Activated T-helper 1 cell treated with anti-CD3 and anti-CD28 coated beads, Interleukin-12 subunit alpha, Interleukin-12 subunit beta, Interleukin-2, Interleukin-4 antibody, amounts not matched to agents 30 ng/mL and 10 ng/mL and 1 ng/mL, durations not matched to agents 14 hours and 24 hours and 36 hours (primary cell): ENCODE results near the gene APBB2. TPM values are rescaled to one million over a fixed set of nuclear protein-coding genes. Genes with fewer than 3 reads are reported as not detected.
"Not testable (repeated sequence)": the region's sequence is repeated elsewhere in the genome, so short reads cannot be mapped to it uniquely, and the experiment has no call there.

Experiments used
- DNase-seq: peaks from one replicate; pipeline ENCODE4 v3.0.0; 2021; ENCODE audit warnings: low spot score
- H3K27ac Mint-ChIP-seq: one replicate; pipeline ENCODE4 v1.8.0; 2021; ENCODE audit warnings: mild to moderate bottlenecking, mixed read lengths
- H3K27me3 Mint-ChIP-seq: one replicate; pipeline ENCODE4 v1.8.0; 2022; ENCODE audit warnings: mild to moderate bottlenecking, moderate library complexity, mixed read lengths; ENCODE audit not compliant: insufficient read depth
- H3K36me3 Mint-ChIP-seq: one replicate; pipeline ENCODE4 v1.8.0; 2021; ENCODE audit warnings: low read depth, mixed read lengths
- H3K4me1 Mint-ChIP-seq: one replicate; pipeline ENCODE4 v1.8.0; 2021; ENCODE audit warnings: low read depth, mixed read lengths
- H3K4me3 Mint-ChIP-seq: one replicate; pipeline ENCODE4 v1.8.0; 2021; ENCODE audit warnings: mild to moderate bottlenecking, moderate library complexity, mixed read lengths
- H3K9me3 Mint-ChIP-seq: one replicate; pipeline ENCODE4 v1.8.0; 2021; ENCODE audit warnings: mixed read lengths
- intact Hi-C: fragments of 100-400 bp; cut with micrococcal nuclease; formaldehyde crosslinking; loops from one replicate; pipeline ENCODE4 v1.15.1; 2024
- total RNA-seq: library from RNA; stranded (reverse); gene quantifications from 2 replicates; pipeline ENCODE4 v1.2.3, GENCODE V29; 2022

The APBB2 gene
- total RNA-seq, 1 donor from 2014 or later: 11.0 TPM

- Mint-ChIP-seq H3K9me3 (no peaks in the 10 kb centered on the region), H3K4me3 (no peak overlapping the region), H3K36me3 (no peaks in the 10 kb centered on the region), H3K27ac (no peak overlapping the region), H3K27me3 (no peaks in the 10 kb centered on the region), H3K4me1 (no peaks in the 10 kb centered on the region)
- intact Hi-C loops: no loop called here
- no peak for DNase-seq
Measured at GRCh38 chr4:41012293-41012692, 202.0 kb downstream of the APBB2 start.

- Mint-ChIP-seq H3K4me3 (no peak overlapping the region), H3K27me3 (no peaks in the 10 kb centered on the region)
- intact Hi-C loops: no loop called here
Measured at GRCh38 chr4:41009411-41009810, 204.9 kb downstream of the APBB2 start.

DNA sequence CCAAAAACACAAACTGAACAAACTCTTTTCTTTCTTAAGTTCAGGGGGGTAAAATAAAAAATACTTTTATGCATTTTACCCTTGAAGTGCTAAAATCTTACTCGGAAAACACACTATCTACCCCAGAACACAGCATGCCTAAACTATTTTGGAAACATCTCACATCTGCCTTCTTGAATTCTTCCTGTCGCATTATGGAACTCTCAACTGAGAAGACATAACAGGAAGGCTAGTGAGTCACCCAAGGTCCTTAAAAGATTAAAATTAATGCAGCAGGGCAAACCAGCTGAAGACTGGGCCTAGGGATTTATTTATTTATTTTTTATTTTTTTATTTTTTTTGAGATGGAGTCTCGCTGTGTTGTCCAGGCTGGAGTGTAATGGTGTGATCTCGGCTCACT lies 208.2 kb downstream of the APBB2 start:
- DNase-seq: no peak
- no peaks in the 10 kb centered on the region for H3K9me3 Mint-ChIP-seq
- H3K36me3 Mint-ChIP-seq: no peaks in the 10 kb centered on the region
- no peak overlapping the region for H3K4me3 Mint-ChIP-seq
- no peaks in the 10 kb centered on the region for H3K27me3 Mint-ChIP-seq
- intact Hi-C loops: no loop called here
- H3K27ac Mint-ChIP-seq: no peak overlapping the region
- H3K4me1 Mint-ChIP-seq: no peaks in the 10 kb centered on the region

More at GRCh38 chr4:41009411-41009810, 204.9 kb downstream of the APBB2 start:
- no peak overlapping the region for H3K27ac Mint-ChIP-seq
- no peaks in the 10 kb centered on the region for H3K4me1 Mint-ChIP-seq
- H3K36me3 Mint-ChIP-seq: no peaks in the 10 kb centered on the region
- no peak for DNase-seq
- no peaks in the 10 kb centered on the region for H3K9me3 Mint-ChIP-seq

DNA sequence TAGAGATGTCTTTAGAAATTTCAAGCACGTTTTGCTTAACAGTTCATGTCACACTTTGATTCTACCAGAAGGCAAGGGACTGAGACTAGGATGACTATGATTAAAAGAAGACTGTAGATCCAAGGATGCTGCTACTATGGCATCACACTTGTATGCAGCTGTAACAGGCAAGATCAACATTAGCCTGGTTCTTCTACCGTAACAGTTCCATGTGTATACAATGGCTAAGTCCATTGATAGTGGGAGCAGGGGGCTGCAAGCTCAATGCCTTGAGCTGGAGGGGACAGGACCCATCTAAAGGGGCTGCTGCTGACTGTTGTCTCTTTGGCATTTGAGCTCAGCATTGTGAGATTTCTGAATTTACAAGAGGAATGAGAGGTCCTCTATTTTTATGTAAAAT lies 212.0 kb downstream of the APBB2 start:
- Mint-ChIP-seq H3K27me3 (peaks cover under 1% of the 10 kb centered on the region), H3K4me1 (no peaks in the 10 kb centered on the region), H3K27ac (no peak overlapping the region), H3K9me3 (no peaks in the 10 kb centered on the region), H3K36me3 (no peaks in the 10 kb centered on the region), H3K4me3 (no peak overlapping the region)
- DNase-seq: no peak
- intact Hi-C loops: no loop called here

GRCh38 chr4:41000356-41000755 lies 214.0 kb downstream of the APBB2 start:
- Mint-ChIP-seq H3K27me3 (peaks cover 4% of the 10 kb centered on the region), H3K9me3 (no peaks in the 10 kb centered on the region)

DNA sequence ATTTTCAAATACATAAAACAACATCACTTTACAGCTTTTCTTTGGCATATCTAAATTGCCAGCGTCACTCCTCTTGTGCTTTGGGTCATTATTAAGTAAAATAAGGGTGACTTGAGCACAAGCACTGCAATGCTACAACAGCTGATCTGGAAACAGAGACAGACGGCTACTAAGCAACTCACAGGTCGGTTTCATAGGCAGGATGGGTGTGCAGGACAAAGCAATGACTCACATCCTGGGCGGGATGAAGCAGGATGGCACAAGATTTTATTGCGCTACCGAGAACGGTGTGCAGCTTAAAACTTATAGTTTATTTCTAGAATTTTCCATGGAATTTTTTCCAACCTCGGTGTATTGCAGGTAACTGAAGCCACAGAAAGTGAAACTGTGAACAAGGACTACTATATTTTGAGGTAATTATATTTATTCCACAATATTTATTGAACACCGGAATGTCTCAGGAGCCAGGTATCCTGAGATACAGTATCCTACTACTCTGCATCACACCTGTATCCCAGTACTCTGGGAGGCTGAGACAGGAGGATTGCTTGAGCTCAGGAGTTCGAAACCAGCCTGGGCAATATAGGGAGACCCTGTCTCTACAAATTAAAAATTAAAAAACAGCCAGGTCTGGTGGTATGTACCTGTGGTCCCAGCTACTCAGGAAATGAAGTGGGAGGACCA lies 215.5 kb downstream of the APBB2 start:
- intact Hi-C loops: no loop called here
- peaks cover 4% of the 10 kb centered on the region for H3K27me3 Mint-ChIP-seq
- no peaks in the 10 kb centered on the region for H3K36me3 Mint-ChIP-seq
- H3K27ac Mint-ChIP-seq: no peak overlapping the region
- H3K4me1 Mint-ChIP-seq: no peaks in the 10 kb centered on the region
- H3K4me3 Mint-ChIP-seq: no peak overlapping the region
- no peaks in the 10 kb centered on the region for H3K9me3 Mint-ChIP-seq
- DNase-seq: no peak

More at GRCh38 chr4:41000356-41000755, 214.0 kb downstream of the APBB2 start:
- Mint-ChIP-seq H3K27ac (no peak overlapping the region), H3K36me3 (no peaks in the 10 kb centered on the region), H3K4me3 (no peak overlapping the region), H3K4me1 (no peaks in the 10 kb centered on the region)
- intact Hi-C loops: no loop called here
- DNase-seq: no peak

GRCh38 chr4:40995850-40996249 lies 218.5 kb downstream of the APBB2 start:
- Mint-ChIP-seq H3K27ac (no peak overlapping the region), H3K36me3 (no peaks in the 10 kb centered on the region), H3K9me3 (no peaks in the 10 kb centered on the region), H3K4me1 (no peaks in the 10 kb centered on the region), H3K27me3 (peaks cover 4% of the 10 kb centered on the region), H3K4me3 (no peak overlapping the region)
- no peak for DNase-seq
- intact Hi-C loops: no loop called here

DNA sequence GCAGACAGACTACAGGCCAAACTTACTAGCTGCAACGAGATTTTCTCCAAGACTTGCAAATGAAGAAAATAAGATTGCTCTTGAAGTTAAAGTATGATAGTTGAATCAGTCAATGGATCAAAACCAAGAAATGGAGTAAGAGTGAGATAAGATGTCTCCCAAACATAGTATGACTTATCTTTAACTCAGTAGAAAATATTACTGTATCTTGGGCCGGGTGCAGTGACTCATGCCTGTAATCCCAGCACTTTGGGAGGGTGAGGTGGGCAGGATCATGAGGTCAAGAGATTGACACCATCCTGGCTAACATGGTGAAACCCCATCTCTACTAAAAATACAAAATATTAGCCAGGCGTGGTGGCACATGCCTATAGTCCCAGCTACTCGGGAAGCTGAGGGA lies 220.0 kb downstream of the APBB2 start:
- DNase-seq, intact Hi-C loops, H3K27ac Mint-ChIP-seq, H3K27me3 Mint-ChIP-seq, H3K9me3 Mint-ChIP-seq, H3K4me1 Mint-ChIP-seq, H3K36me3 Mint-ChIP-seq, H3K4me3 Mint-ChIP-seq: not testable (repeated sequence)

- H3K36me3 Mint-ChIP-seq, H3K4me3 Mint-ChIP-seq, H3K27me3 Mint-ChIP-seq, H3K9me3 Mint-ChIP-seq, DNase-seq, H3K27ac Mint-ChIP-seq, intact Hi-C loops, H3K4me1 Mint-ChIP-seq: not testable (repeated sequence)
Measured at GRCh38 chr4:40993296-40993693, 221.0 kb downstream of the APBB2 start.

- H3K4me1 Mint-ChIP-seq: no peaks in the 10 kb centered on the region
- H3K36me3 Mint-ChIP-seq: no peaks in the 10 kb centered on the region
- H3K9me3 Mint-ChIP-seq: no peaks in the 10 kb centered on the region
- peaks cover 4% of the 10 kb centered on the region for H3K27me3 Mint-ChIP-seq
- H3K27ac Mint-ChIP-seq: no peak overlapping the region
- intact Hi-C loops: no loop called here
- no peak for DNase-seq
- no peak overlapping the region for H3K4me3 Mint-ChIP-seq
Measured at GRCh38 chr4:40992472-40993295, 221.7 kb downstream of the APBB2 start.

DNA sequence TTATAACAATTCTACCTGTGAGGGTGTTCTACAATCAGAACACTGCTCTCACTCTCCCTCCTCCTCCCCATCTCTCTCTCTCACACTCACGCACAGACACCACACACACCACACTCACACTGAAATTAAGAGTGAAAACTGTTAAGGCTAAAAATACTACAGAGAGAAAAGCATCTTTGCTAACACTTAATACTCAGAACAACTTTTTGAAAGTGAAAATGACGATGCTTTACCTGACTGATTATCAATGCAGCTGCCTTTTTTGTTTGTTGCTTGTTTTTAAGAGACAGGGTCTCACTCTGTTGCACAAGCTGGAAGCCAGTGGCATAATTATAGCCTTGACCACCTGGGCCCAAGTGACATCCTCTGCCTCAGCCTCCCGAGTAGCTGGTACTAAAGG lies 222.4 kb downstream of the APBB2 start:
- no peaks in the 10 kb centered on the region for H3K4me1 Mint-ChIP-seq
- no peaks in the 10 kb centered on the region for H3K27me3 Mint-ChIP-seq
- no peaks in the 10 kb centered on the region for H3K36me3 Mint-ChIP-seq
- no peaks in the 10 kb centered on the region for H3K9me3 Mint-ChIP-seq
- H3K27ac Mint-ChIP-seq: no peak overlapping the region
- no peak for DNase-seq
- H3K4me3 Mint-ChIP-seq: no peak overlapping the region
- intact Hi-C loops: no loop called here

DNA sequence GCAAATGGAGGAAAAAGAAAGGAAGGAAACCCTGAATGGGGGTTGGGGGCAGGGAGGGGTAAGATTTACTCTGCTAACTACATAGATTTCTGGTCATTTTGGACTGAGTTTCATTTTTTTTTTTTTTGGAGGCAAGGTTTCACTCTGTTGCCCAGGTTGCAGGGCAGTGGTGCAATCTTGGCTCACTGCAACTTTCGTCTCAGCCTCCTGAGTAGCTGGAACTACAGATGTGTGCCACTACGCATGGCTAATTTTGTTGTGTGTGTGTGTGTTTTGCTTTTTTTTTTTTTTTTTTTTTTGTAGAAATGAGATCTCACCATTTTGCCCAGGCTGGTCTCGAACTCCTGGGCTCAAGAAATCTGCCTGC lies 223.5 kb downstream of the APBB2 start:
- H3K9me3 Mint-ChIP-seq: no peaks in the 10 kb centered on the region
- no peaks in the 10 kb centered on the region for H3K36me3 Mint-ChIP-seq
- DNase-seq: no peak
- H3K27ac Mint-ChIP-seq: no peak overlapping the region
- intact Hi-C loops: no loop called here
- no peak overlapping the region for H3K4me3 Mint-ChIP-seq
- H3K27me3 Mint-ChIP-seq: peaks cover 4% of the 10 kb centered on the region
- H3K4me1 Mint-ChIP-seq: no peaks in the 10 kb centered on the region

- no peak overlapping the region for H3K4me3 Mint-ChIP-seq
- H3K36me3 Mint-ChIP-seq: no peaks in the 10 kb centered on the region
- no peaks in the 10 kb centered on the region for H3K9me3 Mint-ChIP-seq
- no peaks in the 10 kb centered on the region for H3K4me1 Mint-ChIP-seq
- no peak overlapping the region for H3K27ac Mint-ChIP-seq
- DNase-seq: no peak
- peaks cover 4% of the 10 kb centered on the region for H3K27me3 Mint-ChIP-seq
- intact Hi-C loops: no loop called here
Measured at GRCh38 chr4:40990236-40990898, 224.0 kb downstream of the APBB2 start.
